NCI-H1694 (cell line): Measurements from ENCODE around the gene IL36RN.

ENCODE experiments used
- DNase-seq: peaks from one replicate; lab custom pipeline; 2025; lab: John Stamatoyannopoulos, UW

Gene IL36RN

DNA sequence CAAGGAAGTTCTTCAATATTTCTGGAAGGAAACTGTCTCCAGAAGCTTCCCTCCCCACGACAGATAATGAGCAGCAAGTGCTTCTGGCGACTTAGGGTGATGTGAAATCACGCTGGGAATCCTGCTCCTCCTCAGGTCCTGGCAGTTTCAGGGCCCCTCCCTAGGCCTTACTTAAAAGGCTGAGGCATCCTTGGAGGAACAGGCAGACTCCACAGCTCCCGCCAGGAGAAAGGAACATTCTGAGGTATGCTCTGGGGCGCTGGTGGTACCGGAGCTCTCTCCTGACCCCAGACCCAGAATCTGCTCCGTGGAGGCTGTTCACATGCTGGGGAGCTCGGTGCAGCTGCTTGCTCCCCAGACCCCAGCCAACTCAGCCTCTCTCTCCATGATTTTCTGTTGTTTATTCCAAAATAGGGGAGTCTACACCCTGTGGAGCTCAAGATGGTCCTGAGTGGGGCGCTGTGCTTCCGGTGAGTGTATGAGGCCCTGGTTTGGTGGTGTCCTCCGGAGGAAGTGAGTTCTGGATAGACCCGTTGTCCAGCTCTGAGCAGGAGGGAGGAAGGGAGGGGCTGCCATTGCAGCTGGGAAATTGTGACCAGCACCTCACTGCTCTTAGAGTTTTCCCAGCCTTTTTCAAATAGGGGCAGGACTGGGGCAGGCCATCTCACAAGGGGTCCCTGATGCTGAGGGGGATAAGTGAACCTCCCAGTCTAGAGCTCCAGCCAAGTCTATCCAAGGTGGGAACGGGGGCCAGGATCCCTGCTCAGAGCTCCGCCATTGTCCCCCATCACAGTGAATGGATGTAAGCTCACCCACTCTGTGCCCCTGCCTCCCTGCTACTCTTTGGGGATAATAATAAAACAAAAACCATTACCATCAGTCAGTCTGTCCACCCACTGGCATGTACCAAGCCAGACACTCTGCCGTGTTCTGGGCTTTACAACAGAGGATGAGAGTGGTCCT lies at the start of gene IL36RN:
Gene IL36RN, plus strand, starts transcription at position 201 of the 963 bp plus-strand sequence. Its CDS starts 241 bp downstream, at position 442.
- DNase-seq: no peak

DNA sequence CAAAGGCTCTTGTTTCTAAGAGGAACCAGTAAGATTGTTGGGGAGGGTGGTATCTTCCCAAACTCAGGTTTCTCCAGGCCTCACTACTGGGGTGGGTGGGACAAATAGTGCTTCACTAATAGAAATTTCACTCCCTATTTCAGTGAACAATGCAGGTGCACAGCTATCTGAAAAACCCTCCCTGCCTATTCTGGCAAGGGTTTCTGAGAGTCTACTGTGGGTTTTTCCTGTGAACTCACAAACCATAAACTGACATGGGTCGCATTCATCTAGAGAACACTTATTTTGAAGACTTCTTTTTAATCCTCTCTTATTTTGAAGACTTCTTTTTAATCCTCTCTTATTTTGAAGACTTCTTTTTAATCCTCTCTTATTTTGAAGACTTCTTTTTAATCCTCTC lies 49.4 kb upstream of the IL36RN start:
- no peak for DNase-seq

DNA sequence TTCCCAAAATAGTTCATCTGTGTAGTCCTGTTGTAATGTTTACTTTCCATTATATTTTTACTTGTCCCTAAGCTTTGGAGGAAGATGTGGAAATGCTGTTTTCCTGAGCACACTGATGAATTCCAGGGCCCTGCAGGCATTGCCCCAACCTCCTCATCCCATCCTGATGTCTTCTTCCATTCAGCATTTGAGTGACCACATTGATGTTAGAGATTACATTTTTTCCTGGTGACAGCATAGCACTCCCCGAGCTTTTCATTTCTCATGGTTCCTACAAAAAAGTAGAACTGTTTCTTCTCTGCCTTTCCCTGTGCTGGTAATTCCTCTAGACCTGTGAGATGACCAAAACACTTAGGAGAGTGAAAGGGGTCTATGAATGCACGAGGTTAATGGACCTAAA lies 48.9 kb upstream of the IL36RN start:
- DNase-seq: no peak

DNA sequence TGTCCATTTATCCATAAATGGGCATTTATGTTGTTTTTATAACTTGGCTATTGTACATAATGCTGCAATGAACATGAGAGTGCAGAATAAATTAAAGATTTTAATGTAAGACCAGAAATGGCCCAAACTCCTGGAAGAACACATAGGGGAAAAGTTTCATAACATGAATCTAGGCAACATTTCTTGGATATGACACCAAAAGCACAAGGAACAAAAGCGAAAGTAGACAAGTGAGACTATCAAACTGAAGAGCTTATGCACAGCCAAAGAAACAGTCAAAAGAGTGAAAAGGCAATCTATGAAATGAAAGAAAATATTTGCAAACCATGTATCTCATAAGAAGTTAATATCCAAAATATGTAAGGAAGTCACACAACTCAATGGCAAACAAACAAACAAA lies 47.9 kb upstream of the IL36RN start:
- no peak for DNase-seq

DNA sequence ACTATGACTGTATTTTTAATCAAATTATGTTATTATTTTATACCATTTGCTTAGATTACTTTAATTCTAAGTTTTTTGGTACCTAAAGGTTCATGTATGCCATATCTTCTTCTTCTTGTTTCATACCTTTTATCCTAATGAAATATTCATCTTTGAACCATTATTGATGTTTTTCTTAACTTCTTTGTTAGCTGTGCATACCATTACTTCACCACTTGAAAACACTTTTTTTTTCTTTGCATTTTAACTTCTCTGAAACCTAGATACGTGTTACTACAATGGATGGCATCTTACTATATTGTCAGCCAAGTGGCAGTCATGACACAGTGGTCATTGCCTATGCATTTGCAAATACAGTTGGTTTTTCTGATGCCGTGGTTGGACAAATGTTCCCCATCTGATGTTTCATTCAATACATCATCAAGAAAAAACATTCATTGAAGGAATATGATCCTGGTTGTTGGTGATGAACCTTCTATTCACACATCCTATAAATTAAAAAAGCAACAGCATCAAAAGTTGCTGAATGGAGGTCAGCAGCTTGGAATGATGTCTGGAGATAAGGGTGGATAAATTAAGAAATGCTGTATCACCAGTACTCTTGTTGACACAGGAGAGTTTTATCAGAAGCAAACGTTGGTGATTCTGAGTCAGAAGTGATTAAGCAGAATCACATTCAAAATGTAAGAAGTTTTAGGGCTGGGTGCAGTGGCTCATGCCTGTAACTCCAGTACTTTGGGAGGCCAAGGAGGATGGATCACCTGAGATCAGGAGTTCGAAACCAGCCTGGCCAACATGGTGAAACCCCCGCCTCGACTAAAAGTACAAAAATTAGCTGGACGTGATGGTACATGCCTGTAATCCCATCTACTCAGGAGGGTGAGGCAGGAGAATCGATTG lies 46.3 kb upstream of the IL36RN start:
- DNase-seq: no peak

DNA sequence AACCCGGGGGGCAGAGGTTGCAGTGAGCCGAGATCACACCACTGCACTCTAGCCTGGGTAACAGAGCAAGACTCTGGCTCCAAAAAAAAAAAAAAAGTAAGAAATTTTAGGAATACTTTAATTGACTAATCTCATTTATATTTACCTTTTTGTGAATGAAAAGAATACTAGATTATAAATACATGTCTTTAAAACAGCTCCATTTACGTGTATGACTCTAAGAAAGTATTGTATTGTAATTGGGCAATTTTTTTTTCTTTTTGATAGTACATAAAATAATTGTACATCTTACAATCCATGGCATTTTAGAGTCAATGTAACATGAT lies 45.7 kb upstream of the IL36RN start:
- no peak for DNase-seq

DNA sequence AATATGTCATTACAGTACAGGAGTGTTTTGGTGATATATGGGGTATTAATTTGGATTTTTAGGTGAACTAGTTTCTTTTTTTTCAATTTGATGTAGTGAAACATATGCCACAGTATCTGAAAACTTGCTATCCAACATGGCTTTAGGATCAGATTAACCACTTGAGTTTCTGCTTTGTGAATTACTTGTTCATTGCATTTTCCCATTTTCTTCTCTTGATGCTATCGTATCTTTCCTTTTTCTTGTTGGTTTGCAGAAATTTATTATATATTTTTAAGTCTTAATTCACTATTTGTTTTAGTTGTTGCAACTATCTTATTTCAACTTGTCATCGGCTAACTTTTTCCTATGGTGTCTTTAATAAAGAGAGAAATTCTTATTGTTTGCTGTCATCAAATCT lies 44.9 kb upstream of the IL36RN start:
- DNase-seq: no peak

DNA sequence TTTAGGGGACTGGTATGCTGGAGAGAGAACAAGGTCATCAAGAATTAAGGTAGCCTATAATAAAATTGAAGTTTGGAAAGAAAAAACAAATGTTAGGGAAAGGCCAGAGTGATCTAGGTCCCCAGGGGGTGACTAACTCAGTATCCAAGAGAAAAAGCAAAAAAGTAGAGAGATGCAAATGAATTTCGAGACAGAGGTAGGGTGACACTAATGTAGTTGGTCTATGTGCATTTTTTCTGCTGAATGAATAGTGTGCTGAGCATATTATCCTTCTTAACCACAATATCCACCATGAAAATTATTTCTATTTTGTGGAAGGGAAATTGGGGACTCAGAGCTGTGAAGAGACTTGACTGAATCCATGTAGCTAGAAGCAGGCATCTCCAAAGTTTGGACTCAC lies 44.0 kb upstream of the IL36RN start:
- DNase-seq: no peak

DNA sequence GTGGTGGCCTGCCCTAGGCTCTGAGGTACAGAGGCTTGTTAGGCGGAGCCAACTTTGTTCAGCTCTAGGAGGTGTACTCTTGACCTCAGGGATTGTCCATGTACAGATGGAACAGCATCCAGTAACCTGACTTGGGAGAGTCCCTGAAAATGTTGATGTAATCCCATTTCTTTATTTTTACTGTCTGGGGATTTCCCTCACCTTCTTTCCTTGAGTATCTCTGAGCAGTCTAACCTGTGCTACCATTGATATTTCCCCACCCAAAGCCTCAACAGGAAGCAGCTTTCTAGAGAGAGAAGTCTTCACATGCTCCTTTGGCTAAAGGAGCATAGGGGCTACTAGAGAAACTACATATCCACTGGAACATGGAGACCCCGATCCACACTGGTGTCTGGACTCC lies 43.3 kb upstream of the IL36RN start:
- DNase-seq: no peak

DNA sequence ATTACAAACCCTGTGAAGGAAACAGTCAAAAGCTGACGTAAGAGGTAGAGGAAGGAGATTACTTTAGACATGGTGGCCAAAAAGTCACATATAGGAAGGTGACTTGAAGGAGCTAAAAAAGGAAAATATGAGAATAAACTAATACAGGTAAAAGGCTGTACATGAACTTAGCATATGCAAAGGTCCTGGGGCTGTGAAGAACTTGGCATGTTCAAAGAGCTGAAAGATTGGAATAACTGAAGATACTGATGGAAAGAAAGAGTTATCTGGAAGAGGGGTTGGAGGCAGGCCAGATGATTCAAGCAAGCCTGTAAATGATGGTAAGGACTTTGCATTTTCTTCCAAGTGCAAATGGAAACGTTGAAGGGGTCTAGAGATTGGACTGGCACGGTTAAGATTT lies 40.5 kb upstream of the IL36RN start:
- DNase-seq: no peak

DNA sequence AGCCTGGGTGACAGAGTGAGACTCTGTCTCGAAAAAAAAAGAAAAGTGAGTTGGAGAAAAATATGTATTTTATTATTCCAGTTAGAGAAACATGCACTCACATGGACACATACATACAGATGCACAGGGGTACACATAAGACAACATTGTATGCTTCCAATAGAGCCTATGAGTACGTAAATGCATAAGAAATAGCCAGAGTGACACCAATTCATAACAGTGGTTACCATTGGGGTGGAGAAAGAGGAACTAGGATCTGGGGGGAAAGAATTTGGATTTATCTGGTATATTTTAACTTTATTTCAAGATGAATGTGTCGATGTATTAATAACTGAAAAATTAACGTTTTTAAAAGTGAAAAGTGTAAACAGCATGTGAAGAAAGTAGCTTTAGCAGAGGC lies 37.7 kb upstream of the IL36RN start:
- no peak for DNase-seq

DNA sequence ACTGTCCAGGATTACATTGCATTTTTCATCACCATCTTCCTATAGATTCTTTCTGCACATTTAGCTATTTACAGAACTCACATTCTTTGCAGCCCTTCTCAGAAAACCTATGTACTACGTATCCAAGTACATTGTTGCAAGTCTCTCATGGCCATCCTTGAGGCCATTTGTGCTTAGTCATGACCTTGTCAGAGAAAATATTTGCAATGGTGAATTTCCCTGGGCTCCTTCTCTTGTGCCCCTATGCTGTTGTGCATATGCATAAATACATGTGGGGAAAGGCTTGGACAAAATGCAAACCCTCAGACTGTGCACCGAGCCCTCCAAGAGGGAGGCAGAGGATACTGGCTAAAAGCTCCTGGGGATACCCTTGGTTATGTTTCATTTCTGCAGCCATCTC lies 34.2 kb upstream of the IL36RN start:
- DNase-seq: no peak

DNA sequence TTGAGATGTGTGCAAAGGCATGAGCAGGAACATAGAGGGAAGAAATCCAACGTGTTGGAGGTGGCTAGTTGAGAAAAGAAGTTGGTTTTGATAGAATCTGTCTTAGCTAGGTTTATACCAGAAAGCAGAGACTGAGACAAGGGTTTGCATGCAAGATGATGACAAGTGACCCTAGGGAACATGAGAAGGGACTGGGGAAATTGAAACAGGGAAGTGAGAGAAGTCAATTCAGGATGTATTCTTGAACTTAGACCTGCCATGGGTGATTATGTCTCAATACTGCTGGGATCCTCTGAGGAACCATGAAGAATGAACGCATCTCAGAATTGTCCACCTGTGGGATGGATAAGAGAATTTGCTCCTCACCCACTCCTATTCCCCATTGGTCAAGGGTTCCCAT lies 33.3 kb upstream of the IL36RN start:
- DNase-seq: no peak

DNA sequence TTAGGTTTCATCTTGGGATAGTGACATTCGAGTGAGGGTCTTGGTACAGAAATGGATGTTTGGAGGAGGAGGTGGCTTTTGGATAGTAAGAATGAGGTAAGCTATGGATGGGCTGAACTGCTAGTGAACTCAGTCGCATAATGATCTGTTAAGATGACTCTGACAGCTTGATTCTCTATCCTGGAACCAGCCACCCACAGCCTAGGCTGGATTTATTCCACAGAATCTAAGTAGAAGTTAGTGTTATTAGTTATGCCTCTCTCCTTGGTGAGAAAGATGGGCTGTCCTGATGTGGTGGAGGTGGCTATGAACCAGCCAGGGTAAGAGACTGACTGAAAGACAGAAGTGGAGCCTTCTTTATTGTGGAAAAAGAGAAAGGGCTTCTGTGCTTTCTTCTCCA lies 31.3 kb upstream of the IL36RN start:
- DNase-seq: no peak

DNA sequence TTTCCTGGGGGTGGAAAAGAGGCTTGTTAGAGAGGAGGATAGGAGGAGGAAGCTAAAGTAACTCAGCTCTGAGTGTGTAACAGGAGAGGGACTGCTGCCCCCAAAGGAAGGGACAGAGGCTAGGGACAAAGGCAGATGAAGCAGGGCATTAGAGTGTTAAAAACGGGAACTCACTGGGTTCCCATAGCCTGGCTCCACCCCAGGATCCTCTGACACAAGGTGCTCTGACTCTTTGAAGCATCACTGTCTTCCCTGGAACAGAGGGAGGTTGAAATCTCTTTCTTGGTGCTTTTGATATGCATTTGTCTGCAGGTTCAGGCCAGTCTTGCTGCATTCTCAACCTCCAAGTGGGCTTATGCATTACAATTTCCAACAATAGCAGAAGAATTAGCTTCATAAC lies 30.9 kb upstream of the IL36RN start:
- no peak for DNase-seq

DNA sequence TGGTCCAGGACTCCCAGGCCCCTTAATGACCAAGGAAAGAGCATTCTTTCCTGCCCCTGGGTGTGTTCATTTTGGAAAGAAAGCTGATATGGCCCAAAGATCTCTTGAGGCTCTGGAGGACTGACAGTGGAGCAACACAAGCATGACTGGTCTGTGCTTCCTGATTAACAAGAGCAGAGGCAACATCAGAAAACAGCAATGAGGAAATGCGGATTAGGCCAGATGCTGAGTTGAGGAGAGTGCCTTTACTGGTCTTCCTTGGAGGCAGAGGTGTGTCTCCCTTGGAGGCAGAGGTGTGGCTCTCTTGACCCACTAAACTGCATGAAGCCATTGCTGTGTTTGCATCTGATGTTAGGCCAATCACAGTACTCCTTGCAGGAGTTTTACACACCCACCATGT lies 26.3 kb upstream of the IL36RN start:
- DNase-seq: no peak

DNA sequence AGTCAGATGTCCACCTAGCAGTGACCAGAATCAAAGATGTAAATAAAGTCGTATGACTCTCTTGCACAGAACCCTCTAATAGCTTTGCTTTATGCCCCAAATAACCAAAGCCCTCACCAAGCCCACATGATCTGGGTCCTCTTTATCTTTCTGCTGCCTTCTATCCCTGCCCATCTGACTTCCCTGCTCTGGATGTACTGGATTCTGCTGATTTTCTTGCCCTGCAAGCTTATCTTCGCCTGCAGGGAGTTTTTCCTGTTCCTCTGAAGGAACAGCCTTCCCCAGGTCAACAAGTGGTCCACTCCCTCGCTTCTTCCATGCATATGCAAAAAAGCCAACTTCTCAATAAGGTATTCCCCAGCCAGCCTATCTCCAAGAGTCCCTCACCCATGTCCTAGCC lies 25.0 kb upstream of the IL36RN start:
- DNase-seq: no peak

DNA sequence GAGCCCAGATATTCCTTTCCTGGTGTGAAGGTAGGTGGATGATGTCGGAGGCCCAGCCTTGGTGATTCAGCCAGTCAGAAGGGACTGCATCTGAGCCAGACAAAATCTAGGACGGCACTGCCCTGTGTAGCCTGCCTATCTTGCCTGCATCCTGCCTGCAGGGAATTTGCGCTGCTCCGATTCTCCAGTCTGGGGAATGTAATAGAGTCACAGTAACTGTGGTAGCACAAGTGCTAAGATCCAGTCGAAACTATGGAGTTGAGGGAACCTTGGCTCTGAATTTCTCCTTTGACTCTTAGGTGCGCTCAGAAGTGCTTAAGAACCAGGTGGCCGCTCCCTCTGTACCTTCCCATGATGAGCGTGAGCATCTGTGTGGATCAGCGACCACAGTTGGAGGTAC lies 22.2 kb upstream of the IL36RN start:
- no peak for DNase-seq

DNA sequence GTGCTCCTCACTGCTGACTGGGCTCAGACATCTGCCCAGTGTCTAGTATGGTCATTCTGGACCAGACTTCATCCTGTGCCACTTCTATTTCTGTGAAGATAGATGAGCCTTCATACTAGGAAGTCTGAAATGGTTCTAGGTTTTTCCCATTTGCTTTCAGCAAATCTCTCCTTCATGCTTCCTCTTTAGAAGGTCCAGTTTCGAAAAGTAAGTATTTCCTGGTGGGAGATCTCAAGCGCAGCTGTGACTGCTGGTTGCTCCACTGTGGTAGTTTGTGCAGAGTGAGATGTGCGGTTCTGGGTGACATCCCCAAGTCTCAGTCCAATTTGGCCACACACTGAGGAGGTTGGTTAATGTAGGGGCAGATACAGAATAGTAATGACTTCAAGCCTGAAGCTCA lies 20.7 kb upstream of the IL36RN start:
- DNase-seq: no peak

DNA sequence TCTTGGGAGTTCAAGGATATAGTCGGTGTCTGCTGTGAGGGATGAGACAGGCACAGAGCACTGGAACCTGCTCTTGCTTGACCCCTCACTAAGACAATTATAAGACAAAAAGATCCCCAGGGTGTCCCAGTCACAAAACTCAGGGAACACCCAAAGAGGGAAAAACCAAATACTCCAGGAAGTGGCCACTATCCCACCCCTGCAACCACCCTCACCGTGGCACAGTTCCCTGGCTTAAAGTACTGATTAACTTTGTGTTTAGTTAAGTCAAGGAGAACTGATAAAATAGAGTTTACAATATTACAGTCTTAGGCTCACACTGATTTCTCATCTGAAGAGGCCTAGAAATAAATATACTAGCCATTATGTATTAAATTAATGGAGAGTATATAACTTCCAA lies 19.8 kb upstream of the IL36RN start:
- DNase-seq: no peak

DNA sequence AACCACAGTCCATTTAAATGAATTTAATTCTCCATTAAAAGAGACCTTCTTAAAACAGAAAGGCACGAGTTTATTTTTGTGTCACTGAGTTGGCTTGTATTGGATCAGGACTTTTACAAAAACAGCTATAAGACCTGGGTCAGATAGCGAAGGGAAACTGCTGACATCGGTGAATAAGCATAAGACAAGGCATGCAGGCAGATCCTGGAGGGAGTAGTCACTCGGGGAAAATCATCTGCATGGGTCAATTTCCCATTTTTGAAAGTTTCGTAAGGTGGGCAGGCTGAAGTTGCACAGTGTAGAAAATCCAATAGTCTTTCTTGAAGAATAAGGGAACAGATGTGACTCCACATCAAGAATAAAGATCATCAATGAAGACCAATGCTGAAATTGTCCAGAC lies 19.3 kb upstream of the IL36RN start:
- no peak for DNase-seq

DNA sequence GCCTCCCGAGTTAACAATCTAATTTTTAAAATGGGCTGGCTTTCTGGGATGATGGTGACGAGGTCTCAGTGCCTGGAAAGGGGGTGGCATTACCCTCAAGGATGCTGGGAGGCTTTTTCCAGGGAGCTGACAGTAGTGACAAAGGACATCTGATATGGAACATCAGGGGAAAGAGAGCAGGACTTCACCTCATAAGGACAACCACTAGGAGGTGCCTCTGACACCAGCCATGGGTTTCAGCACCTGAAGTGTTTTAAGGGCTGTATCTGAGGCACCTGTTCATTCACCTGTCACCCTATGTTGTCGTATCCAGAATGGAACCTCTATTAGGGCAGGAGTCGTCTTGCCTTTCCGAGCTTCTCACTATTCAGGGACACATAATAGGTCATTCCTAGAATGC lies 17.1 kb upstream of the IL36RN start:
- no peak for DNase-seq

DNA sequence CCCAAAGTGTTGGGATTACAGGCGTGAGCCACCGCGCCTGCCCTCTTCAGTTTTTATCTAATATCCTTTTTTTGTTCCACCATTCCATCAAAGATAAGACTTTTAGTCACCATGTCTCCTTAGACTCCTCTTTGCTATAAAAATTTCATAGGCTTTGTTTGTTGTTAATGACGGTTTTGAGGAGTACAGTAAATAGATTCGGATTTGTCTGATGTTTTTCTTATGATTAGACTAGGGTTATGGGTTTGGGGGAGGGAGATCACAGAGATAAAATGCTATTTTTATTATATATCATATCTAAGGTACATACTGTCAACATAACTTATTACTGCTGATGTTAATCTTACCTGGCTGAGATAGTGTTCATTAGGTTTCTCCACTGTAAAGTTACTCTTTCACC lies 12.5 kb upstream of the IL36RN start:
- DNase-seq: no peak
